Measurements from ENCODE around the gene C9orf153. TPM values are rescaled to one million over a fixed set of nuclear protein-coding genes. Genes with fewer than 3 reads are reported as not detected.

The C9orf153 gene
- total RNA-seq, 1 experiment from 2014 or later, result 1.9 TPM

DNA sequence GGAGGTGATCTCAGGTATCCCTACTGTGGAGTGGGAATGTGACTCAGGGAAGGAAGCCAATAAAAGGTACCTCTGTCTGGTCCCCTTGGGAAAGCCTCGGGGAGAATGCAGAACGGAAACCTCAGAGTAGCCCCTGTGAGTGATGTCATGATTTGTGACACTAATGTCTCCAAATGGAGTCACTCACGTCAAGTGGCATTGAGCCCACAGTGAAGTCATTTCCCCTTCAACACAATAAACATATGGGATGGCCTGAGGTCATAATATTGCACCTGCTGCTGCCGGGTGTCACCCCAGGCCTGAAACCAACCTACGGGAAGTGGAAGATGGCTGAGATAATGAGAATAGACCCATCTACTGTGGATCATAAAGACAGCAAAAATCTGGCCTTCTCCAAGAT, 84.2 kb downstream of the C9orf153 start:
- Histone ChIP-seq H3K27ac (ENCODE audit: low read length) (no peak overlapping the region), H3K9ac (ENCODE audit: low read length) (no peak overlapping the region), H3K27me3 (ENCODE audit: low read length) (no peaks in the 10 kb centered on the region), H3K36me3 (ENCODE audit: low read depth, low read length) (no peaks in the 10 kb centered on the region), H4K20me1 (ENCODE audit: low read length) (no peaks in the 10 kb centered on the region), H3K9me3 (ENCODE audit: low read length) (no peaks in the 10 kb centered on the region), H2AFZ (ENCODE audit: low read length) (no peak overlapping the region), H3K4me1 (ENCODE audit: insufficient read depth, low read length) (no peaks in the 10 kb centered on the region), H3K9me2 (replicated peaks; ENCODE audit: low read length) (no peaks in the 10 kb centered on the region), H3K79me2 (ENCODE audit: low read length) (no peaks in the 10 kb centered on the region), H3K4me2 (ENCODE audit: low read length) (no peak overlapping the region), H3F3A (ENCODE audit: low read length, unreplicated experiment) (no peaks in the 10 kb centered on the region), H3K4me3 (ENCODE audit: low read length) (no peak overlapping the region)
- POLR2A ChIA-PET (ENCODE audit: unreplicated experiment), result no interaction called here
- DNase-seq, result no peak
- no peak for ATAC-seq
- no peak for TF ChIP-seq EZH2phosphoT487 (IDR thresholded peaks at IDR 0.05; ENCODE audit: borderline replicate concordance, low read length)
- no peak for TF ChIP-seq EZH2 (IDR thresholded peaks at IDR 0.05; ENCODE audit: low read length, unreplicated experiment)
- TF ChIP-seq, protein P1, sequence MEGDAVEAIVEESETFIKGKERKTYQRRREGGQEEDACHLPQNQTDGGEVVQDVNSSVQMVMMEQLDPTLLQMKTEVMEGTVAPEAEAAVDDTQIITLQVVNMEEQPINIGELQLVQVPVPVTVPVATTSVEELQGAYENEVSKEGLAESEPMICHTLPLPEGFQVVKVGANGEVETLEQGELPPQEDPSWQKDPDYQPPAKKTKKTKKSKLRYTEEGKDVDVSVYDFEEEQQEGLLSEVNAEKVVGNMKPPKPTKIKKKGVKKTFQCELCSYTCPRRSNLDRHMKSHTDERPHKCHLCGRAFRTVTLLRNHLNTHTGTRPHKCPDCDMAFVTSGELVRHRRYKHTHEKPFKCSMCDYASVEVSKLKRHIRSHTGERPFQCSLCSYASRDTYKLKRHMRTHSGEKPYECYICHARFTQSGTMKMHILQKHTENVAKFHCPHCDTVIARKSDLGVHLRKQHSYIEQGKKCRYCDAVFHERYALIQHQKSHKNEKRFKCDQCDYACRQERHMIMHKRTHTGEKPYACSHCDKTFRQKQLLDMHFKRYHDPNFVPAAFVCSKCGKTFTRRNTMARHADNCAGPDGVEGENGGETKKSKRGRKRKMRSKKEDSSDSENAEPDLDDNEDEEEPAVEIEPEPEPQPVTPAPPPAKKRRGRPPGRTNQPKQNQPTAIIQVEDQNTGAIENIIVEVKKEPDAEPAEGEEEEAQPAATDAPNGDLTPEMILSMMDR (conservative IDR thresholded peaks at IDR 0.05; ENCODE audit: low read depth, low read length), result no peak
- intact Hi-C loops (cut with micrococcal nuclease), result no loop called here
- no TSS peak for BruUV-seq (replicated peaks)
- CTCF ChIA-PET, result no interaction called here

Other genes starting within 250 kb of the C9orf153 start
- gene GOLM1, start 160.1 kb downstream of the C9orf153 start, total RNA-seq (2014; rRNA removed), result 55.8 and 56.2 TPM in 2 replicates
- 28.8 and 29.1 TPM in 2 replicates for gene ISCA1, start 22.9 kb upstream of the C9orf153 start, total RNA-seq (2014; rRNA removed)
- gene TUT7, start 94.8 kb upstream of the C9orf153 start, total RNA-seq (2014; rRNA removed), result 12.3 and 17.0 TPM in 2 replicates

All from PC-3 (cell line).